HCT116 (cell line): Measurements from ENCODE around the gene RXYLT1.

Experiments used
- EZH2 ChIP-seq: fragments of 200-600 bp; sonication (generic); IDR thresholded peaks from 2 replicates; pipeline ENCODE4 v1.6.1; 2017; ENCODE audit warnings: antibody characterized with exemption, mixed run types
- FOSL1 ChIP-seq: IDR thresholded peaks from 2 replicates; pipeline ENCODE4 v1.6.1; 2012; ENCODE audit warnings: low read depth
- RAD21 ChIP-seq: IDR thresholded peaks from 2 replicates; pipeline ENCODE4 v1.6.1; 2012; ENCODE audit warnings: low read depth, mild to moderate bottlenecking
- YY1 ChIP-seq: IDR thresholded peaks from 2 replicates; pipeline ENCODE4 v1.6.1; 2011; ENCODE audit warnings: low read length, low read depth, moderate library complexity, mild to moderate bottlenecking; ENCODE audit not compliant: insufficient replicate concordance; ENCODE audit errors: extremely low read depth
- TF ChIP-seq, protein P1 (sequence below), 3 experiments: fragments of 200-600 bp in 1 of 3; sonication (generic) in 1 of 3; IDR thresholded peaks in 2 of 3; conservative IDR thresholded peaks in 1 of 3; 2 replicates each; pipeline ENCODE4 v1.5.1; 2012 to 2017; ENCODE audit warnings: low read depth in 2 of 3, low read length in 2 of 3, antibody characterized with exemption in 1 of 3, borderline replicate concordance in 1 of 3, control low read depth in 1 of 3, mild to moderate bottlenecking in 1 of 3, mixed read lengths in 1 of 3, mixed run types in 1 of 3, moderate library complexity in 1 of 3; ENCODE audit not compliant: insufficient read depth in 1 of 3

DNA sequence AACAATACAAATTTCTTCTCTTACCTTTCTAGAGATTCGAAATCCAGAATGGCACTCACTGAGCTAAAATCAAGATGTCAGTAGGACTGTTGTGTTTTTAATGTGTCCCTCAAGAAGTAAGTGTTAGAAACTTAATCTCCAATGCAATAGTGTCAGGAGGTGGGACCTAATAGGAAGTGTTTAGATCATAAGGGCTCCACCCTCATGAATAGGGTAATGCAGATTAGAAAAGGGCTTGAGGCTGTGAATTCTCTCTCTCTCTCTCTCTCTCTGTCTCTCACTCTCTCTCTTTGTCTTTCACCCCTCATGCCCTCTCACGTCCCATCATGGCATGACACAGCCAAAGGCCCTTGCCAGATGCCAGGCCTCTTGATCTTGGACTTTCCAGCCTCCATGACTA, 49.2 kb downstream of the RXYLT1 start:
- TF ChIP-seq EZH2: no peak
- no peak for TF ChIP-seq RAD21
- TF ChIP-seq FOSL1: no peak
- TF ChIP-seq, protein P1, sequence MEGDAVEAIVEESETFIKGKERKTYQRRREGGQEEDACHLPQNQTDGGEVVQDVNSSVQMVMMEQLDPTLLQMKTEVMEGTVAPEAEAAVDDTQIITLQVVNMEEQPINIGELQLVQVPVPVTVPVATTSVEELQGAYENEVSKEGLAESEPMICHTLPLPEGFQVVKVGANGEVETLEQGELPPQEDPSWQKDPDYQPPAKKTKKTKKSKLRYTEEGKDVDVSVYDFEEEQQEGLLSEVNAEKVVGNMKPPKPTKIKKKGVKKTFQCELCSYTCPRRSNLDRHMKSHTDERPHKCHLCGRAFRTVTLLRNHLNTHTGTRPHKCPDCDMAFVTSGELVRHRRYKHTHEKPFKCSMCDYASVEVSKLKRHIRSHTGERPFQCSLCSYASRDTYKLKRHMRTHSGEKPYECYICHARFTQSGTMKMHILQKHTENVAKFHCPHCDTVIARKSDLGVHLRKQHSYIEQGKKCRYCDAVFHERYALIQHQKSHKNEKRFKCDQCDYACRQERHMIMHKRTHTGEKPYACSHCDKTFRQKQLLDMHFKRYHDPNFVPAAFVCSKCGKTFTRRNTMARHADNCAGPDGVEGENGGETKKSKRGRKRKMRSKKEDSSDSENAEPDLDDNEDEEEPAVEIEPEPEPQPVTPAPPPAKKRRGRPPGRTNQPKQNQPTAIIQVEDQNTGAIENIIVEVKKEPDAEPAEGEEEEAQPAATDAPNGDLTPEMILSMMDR (IDR thresholded peaks at IDR 0.05 in 2 of 3, conservative IDR thresholded peaks at IDR 0.05 in 1 of 3; ENCODE audit: borderline replicate concordance in 1 of 3, insufficient read depth in 1 of 3, low read depth in 2 of 3, low read length in 2 of 3): no peak
- no peak for TF ChIP-seq YY1
